ENCODE measurements around the gene SPAG16.

DNA sequence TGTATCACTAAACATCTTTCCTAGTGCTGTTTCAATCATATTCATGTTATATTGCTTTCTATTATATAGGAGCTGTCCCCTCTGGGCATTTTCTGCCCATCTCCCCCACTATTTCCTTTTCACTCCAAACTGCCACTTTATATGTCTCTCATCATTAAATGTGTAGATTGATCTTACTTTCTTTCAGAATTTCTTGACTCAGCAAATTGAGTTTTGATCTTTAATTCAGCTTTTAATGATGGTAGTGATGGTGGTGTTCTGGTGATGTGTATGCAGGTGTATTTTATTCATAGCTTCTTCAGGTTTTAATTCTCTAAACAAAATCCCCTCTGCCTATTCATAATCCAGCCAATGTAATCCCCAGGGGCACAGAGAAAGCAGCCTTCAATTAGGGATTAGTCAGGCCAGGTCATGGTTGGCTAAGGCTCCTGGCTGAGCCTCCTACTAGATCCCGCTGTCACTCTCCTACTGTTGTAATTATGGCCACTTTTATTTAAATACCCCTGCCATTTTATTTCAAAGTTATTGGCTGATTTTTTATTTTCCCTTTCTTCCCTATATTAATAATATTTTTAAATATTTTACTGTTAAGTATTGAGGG lies 325.4 kb downstream of the SPAG16 start:
- no peak for TF ChIP-seq CTCF (IDR thresholded peaks at IDR 0.05 in 4 of 5, conservative IDR thresholded peaks at IDR 0.05 in 1 of 5)
- no peak for TF ChIP-seq POLR2A (IDR thresholded peaks at IDR 0.05)
